Endodermal cell (in vitro differentiated cells): ENCODE data around the gene SENP5. TPM values are rescaled to one million over a fixed set of nuclear protein-coding genes. Genes with fewer than 3 reads are reported as not detected.

ENCODE experiments used
- DNase-seq: peaks from one replicate; pipeline ENCODE4 v3.0.0-alpha.2; 2017
- H3K27ac ChIP-seq: 2 replicates; pipeline ENCODE4 v1.5.1; 2013; ENCODE audit warnings: mild to moderate bottlenecking, low read depth, low read length, moderate library complexity
- H3K27me3 ChIP-seq: 2 replicates; pipeline ENCODE4 v1.6.1; 2013; ENCODE audit warnings: mild to moderate bottlenecking, low read length, moderate library complexity; ENCODE audit not compliant: insufficient read depth, control insufficient read depth, poor library complexity, severe bottlenecking
- H3K36me3 ChIP-seq: 2 replicates; pipeline ENCODE4 v1.7.0; 2013; ENCODE audit warnings: mild to moderate bottlenecking, low read length, moderate library complexity; ENCODE audit not compliant: control insufficient read depth, insufficient read depth
- H3K4me1 ChIP-seq: one replicate; pipeline ENCODE4 v1.7.0; 2013; ENCODE audit warnings: low read length; ENCODE audit not compliant: control insufficient read depth, insufficient read depth
- H3K4me3 ChIP-seq: 2 replicates; pipeline ENCODE4 v1.5.1; 2013; ENCODE audit warnings: mild to moderate bottlenecking, low read length, moderate library complexity
- H3K9ac ChIP-seq: 2 replicates; pipeline ENCODE4 v1.6.1; 2013; ENCODE audit warnings: mild to moderate bottlenecking, low read length, moderate library complexity; ENCODE audit not compliant: poor library complexity, severe bottlenecking; ENCODE audit errors: extremely low read depth
- H3K9me3 ChIP-seq: 2 replicates; pipeline ENCODE4 v1.6.1; 2013; ENCODE audit warnings: mild to moderate bottlenecking, low read length, moderate library complexity; ENCODE audit not compliant: control insufficient read depth
- H3K27ac Mint-ChIP-seq: 2 replicates; pipeline ENCODE4 v1.8.0; 2020; ENCODE audit warnings: mixed read lengths
- H3K27me3 Mint-ChIP-seq: 2 replicates; pipeline ENCODE4 v1.8.0; 2021; ENCODE audit warnings: mild to moderate bottlenecking, mixed read lengths; ENCODE audit not compliant: insufficient read depth
- H3K36me3 Mint-ChIP-seq: 2 replicates; pipeline ENCODE4 v1.8.0; 2020; ENCODE audit warnings: low read depth, mixed read lengths
- H3K4me1 Mint-ChIP-seq: 2 replicates; pipeline ENCODE4 v1.8.0; 2020; ENCODE audit warnings: mixed read lengths
- H3K4me3 Mint-ChIP-seq: 2 replicates; pipeline ENCODE4 v1.8.0; 2020; ENCODE audit warnings: mild to moderate bottlenecking, moderate library complexity, mixed read lengths
- H3K9me3 Mint-ChIP-seq: 2 replicates; pipeline ENCODE4 v1.8.0; 2020; ENCODE audit warnings: mild to moderate bottlenecking, mixed read lengths
- CTCF ChIP-seq: fragments of 200-600 bp; sonication (generic); conservative IDR thresholded peaks from 2 replicates; pipeline ENCODE4 v1.5.0; 2021; ENCODE audit warnings: antibody characterized with exemption, mild to moderate bottlenecking
- WGBS, 2 experiments: methylation state at CpG; one replicate each; pipeline versions ENCODE4 v1.1.5 to v1.1.7; 2013; ENCODE audit warnings: missing lambda C conversion rate in 2 of 2, mixed read lengths in 1 of 2; ENCODE audit not compliant: insufficient coverage in 1 of 2, insufficient read length in 1 of 2; 5-methylcytosine and 5-hydroxymethylcytosine counted together
- total RNA-seq, 2 donors: library from RNA; stranded (reverse); fragmentation: NEBNext Ultra II Directional in 1 of 2; extraction: Animal tissue kit (Norgen Biotek cat#: 25700) in 1 of 2; gene quantifications; 2 replicates in 1 of 2; 3 replicates in 1 of 2; pipeline ENCODE4 v1.2.1, GENCODE V29; 2021

The SENP5 gene
- total RNA-seq, 2 donors from 2014 or later = 35.2 to 44.3 TPM

- Histone ChIP-seq H3K27me3 (peaks cover 2% of the 10 kb centered on the region), H3K36me3 (no peaks in the 10 kb centered on the region), H3K4me1 (no peaks in the 10 kb centered on the region), H3K4me3 (no peak overlapping the region), H3K9ac (no peak overlapping the region), H3K9me3 (peaks cover 13% of the 10 kb centered on the region), H3K27ac (no peak overlapping the region)
- Mint-ChIP-seq H3K27ac (no peak overlapping the region), H3K4me1 (no peaks in the 10 kb centered on the region), H3K4me3 (no peak overlapping the region), H3K9me3 (peaks cover 12% of the 10 kb centered on the region), H3K36me3 (peaks cover 1% of the 10 kb centered on the region), H3K27me3 (peaks cover 8% of the 10 kb centered on the region)
- no peak for TF ChIP-seq CTCF
- 57 to 68% methylated on average over 1 of the region's 1 CpG for WGBS, 2 experiments
- DNase-seq = no peak
Observed at GRCh38 chr3:196983186-196983585, 115.5 kb downstream of the SENP5 start.

Other genes starting within 250 kb of the SENP5 start
- gene NRROS, start 228.2 kb upstream of the SENP5 start, total RNA-seq = 1 to 10 TPM; 2.1 to 3.2 TPM
- gene CEP19, start 155.7 kb upstream of the SENP5 start, total RNA-seq = 1 to 10 TPM; 3.1 to 4.5 TPM
- 10 to 100 TPM; 21.8 to 33.3 TPM for gene PIGX, start 155.5 kb upstream of the SENP5 start, total RNA-seq
- 10 to 100 TPM; 58.7 to 76.6 TPM for gene PAK2, start 128.1 kb upstream of the SENP5 start, total RNA-seq
- gene NCBP2, start 74.6 kb downstream of the SENP5 start, total RNA-seq = 10 to 100 TPM; 74.9 to 97.3 TPM
- gene PIGZ, start 100.9 kb downstream of the SENP5 start, total RNA-seq = under 1 TPM; 0.22 to 0.31 TPM
- gene MELTF, start 161.9 kb downstream of the SENP5 start, total RNA-seq = 10 to 100 TPM; 11.3 to 15.1 TPM